Activated T-cell treated with anti-CD3 and anti-CD28 coated beads, Interleukin-2, amount 50 U/mL, for 24 hours (primary cell): ENCODE results near the gene NKD2.

ENCODE experiments used
- DNase-seq: peaks from one replicate; pipeline ENCODE4 v3.0.0-alpha.2; 2020
- H3K27ac Mint-ChIP-seq: 2 replicates; pipeline ENCODE4 v1.8.0; 2020; ENCODE audit warnings: mild to moderate bottlenecking, mixed read lengths
- H3K27me3 Mint-ChIP-seq: 2 replicates; pipeline ENCODE4 v1.8.0; 2020; ENCODE audit warnings: mixed read lengths
- H3K36me3 Mint-ChIP-seq: 2 replicates; pipeline ENCODE4 v1.8.0; 2020; ENCODE audit warnings: low read depth, mixed read lengths
- H3K4me1 Mint-ChIP-seq: 2 replicates; pipeline ENCODE4 v1.8.0; 2020; ENCODE audit warnings: low read depth, mixed read lengths
- H3K4me3 Mint-ChIP-seq: 2 replicates; pipeline ENCODE4 v1.8.0; 2020; ENCODE audit warnings: mild to moderate bottlenecking, moderate library complexity, mixed read lengths
- H3K9me3 Mint-ChIP-seq: 2 replicates; pipeline ENCODE4 v1.8.0; 2020; ENCODE audit warnings: mixed read lengths

The NKD2 gene

GRCh38 chr5:1001406-1002270 is 7.0 kb upstream of the NKD2 start:
- Mint-ChIP-seq H3K4me1 (peaks cover 32% of the 10 kb centered on the region), H3K27ac (no peak overlapping the region), H3K4me3 (no peak overlapping the region), H3K36me3 (no peaks in the 10 kb centered on the region), H3K27me3 (peaks cover 28% of the 10 kb centered on the region), H3K9me3 (no peaks in the 10 kb centered on the region)
- DNase-seq: peak; percentile 28

DNA sequence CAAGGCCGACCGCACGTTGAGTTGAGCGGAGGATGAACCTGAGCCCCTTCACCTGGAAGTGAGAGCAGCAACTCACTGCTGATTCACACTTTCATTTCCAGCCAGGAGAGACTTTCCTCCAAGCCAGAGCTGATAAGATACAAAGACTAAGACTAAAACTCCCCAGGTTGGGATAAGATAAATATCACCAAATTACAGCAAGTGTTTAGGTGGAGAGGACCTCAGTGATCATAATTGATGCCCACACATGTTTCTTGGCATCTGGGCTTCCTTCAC is 6.4 kb upstream of the NKD2 start:
- Mint-ChIP-seq H3K4me3 (no peak overlapping the region), H3K4me1 (peaks cover 26% of the 10 kb centered on the region), H3K36me3 (no peaks in the 10 kb centered on the region), H3K9me3 (no peaks in the 10 kb centered on the region), H3K27me3 (peaks cover 34% of the 10 kb centered on the region), H3K27ac (no peak overlapping the region)
- no peak for DNase-seq

DNA sequence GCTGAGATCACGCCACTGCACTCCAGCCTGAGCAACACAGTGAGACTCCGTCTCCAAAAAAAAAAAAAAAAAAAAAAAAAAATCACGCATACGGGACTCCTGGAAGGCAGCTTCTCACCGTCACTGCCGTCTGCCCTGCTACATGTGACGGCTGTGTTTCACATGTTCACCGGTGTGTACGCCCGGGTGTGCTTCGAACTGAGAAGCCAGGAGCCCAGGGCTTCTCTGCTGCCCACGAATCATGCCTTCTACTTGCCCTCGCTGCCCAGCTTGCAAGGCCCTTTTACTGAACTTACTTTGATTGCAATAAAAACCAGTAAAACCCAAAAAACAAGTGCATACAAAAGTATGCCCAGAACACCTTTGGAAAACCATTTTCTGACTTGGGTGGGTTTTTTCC is 5.8 kb upstream of the NKD2 start:
- Mint-ChIP-seq H3K36me3 (no peaks in the 10 kb centered on the region), H3K9me3 (no peaks in the 10 kb centered on the region), H3K4me1 (peaks cover 25% of the 10 kb centered on the region), H3K27me3 (peaks cover 40% of the 10 kb centered on the region), H3K27ac (no peak overlapping the region), H3K4me3 (no peak overlapping the region)
- no peak for DNase-seq

DNA sequence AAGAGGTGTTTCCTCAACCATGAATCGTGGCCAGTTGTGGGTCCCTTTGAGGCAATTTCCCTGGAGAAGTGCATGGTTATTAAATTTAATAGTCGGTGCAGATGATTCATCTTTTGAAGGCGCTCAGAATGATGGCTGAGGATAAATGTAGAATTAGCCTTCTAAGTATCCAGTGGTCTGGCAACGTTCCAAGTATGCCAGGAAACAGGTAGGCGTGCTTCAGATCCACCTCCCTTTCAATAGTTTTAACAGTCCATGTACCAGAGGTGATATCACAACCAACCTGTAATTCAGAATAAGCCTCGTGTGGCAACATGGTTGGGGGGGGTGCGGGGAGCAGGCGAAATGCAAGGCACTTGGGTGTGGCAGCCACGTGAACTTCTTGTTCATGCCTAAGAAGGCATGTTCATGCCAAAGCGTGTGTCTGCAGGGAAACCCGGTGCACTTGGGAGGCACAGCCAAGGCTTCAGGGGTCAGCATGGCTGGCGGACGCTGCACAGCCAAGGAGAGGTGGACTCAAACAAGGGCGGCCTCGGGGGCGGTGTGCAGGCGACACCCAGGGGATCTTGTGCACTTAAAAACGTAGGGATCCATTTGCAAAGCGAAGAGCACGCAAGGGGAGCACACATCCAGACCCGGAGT is 5.2 kb upstream of the NKD2 start:
- Mint-ChIP-seq H3K4me1 (peaks cover 28% of the 10 kb centered on the region), H3K27ac (no peak overlapping the region), H3K4me3 (no peak overlapping the region), H3K36me3 (no peaks in the 10 kb centered on the region), H3K27me3 (peaks cover 43% of the 10 kb centered on the region), H3K9me3 (no peaks in the 10 kb centered on the region)
- peak; percentile 46 for DNase-seq

DNA sequence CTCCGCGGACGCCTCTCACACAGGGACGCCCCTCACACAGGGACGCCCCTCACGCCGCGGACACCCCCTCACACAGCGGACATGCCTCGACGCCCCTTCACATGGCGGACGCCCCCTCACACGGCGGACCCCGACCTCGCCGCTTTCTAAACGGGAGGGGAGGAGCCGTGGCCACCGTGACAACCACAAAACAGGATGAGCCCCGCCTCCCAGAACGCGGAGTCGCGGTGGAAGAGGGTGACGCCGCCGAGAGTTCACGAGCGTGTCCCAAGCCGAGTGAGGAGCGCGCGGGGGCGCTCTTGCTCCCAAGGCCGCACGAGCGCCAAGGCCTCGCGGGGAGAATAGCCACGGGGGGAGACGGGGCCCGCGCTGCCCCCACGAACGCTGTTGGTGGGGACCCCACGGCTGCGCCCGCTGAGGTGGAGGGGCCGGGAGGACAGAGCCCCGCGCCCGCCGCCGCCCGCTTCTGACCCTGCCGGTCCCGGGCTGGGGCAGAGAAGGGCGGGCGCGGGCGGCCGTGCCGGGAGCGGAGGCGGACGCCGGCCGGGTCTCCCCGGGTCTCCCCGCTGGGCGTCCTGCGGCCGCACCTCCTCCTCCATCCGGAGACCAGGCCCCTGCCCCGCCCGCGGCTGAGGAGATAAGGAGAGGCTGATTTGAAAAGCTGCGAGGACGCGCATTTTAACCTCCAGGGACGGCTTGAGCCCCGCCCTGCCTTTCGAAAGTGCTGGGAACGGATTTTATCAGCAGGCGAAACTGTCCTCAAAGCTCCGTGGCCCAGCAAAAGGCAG is 3.9 kb upstream of the NKD2 start:
- peaks cover 29% of the 10 kb centered on the region for H3K4me1 Mint-ChIP-seq
- peak; percentile 66 for DNase-seq
- H3K9me3 Mint-ChIP-seq: no peaks in the 10 kb centered on the region
- H3K4me3 Mint-ChIP-seq: peak overlapping the region; percentile 55
- no peaks in the 10 kb centered on the region for H3K36me3 Mint-ChIP-seq
- peaks cover 45% of the 10 kb centered on the region for H3K27me3 Mint-ChIP-seq
- H3K27ac Mint-ChIP-seq: no peak overlapping the region

- peaks cover 33% of the 10 kb centered on the region for H3K4me1 Mint-ChIP-seq
- no peaks in the 10 kb centered on the region for H3K36me3 Mint-ChIP-seq
- DNase-seq: peak; percentile 28
- H3K4me3 Mint-ChIP-seq: no peak overlapping the region
- no peak overlapping the region for H3K27ac Mint-ChIP-seq
- peaks cover 52% of the 10 kb centered on the region for H3K27me3 Mint-ChIP-seq
- no peaks in the 10 kb centered on the region for H3K9me3 Mint-ChIP-seq
These were observed 3.3 kb upstream of the NKD2 start for GRCh38 chr5:1005249-1005851.

GRCh38 chr5:1005904-1006655 is 2.5 kb upstream of the NKD2 start:
- peak; percentile 30 for DNase-seq
- Mint-ChIP-seq H3K9me3 (no peaks in the 10 kb centered on the region), H3K36me3 (no peaks in the 10 kb centered on the region), H3K27me3 (peaks cover 59% of the 10 kb centered on the region), H3K4me3 (no peak overlapping the region), H3K4me1 (peaks cover 39% of the 10 kb centered on the region), H3K27ac (no peak overlapping the region)

- DNase-seq: no peak
- Mint-ChIP-seq H3K36me3 (no peaks in the 10 kb centered on the region), H3K4me1 (peaks cover 40% of the 10 kb centered on the region), H3K4me3 (no peak overlapping the region), H3K27me3 (peaks cover 65% of the 10 kb centered on the region), H3K27ac (no peak overlapping the region), H3K9me3 (no peaks in the 10 kb centered on the region)
These were observed 1.9 kb upstream of the NKD2 start for GRCh38 chr5:1006656-1007071.

DNA sequence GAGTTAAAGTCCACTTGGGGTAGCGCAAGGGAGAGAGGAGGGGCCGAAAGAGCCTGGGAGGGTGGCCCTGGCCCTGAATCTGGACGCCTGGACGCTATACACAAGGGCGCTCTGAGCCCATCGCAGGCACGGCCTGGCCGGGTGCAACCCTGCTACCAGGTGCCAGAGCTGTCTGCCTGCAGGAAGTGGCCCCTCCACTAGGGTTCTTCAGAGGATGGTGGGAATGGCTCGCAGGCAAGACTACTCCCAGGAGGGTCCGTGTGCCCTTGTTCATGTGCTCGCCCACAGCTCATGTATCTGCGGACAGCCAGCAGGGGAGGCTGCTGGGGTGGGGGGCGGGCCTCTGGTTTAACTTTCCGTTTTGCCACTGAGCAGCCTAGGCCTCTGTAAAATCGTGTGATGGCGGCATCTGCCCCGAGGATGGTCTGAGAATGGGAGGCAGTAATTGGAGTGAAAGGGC is 1.4 kb upstream of the NKD2 start:
- Mint-ChIP-seq H3K36me3 (no peaks in the 10 kb centered on the region), H3K4me3 (no peak overlapping the region), H3K27me3 (peaks cover 70% of the 10 kb centered on the region)

DNA sequence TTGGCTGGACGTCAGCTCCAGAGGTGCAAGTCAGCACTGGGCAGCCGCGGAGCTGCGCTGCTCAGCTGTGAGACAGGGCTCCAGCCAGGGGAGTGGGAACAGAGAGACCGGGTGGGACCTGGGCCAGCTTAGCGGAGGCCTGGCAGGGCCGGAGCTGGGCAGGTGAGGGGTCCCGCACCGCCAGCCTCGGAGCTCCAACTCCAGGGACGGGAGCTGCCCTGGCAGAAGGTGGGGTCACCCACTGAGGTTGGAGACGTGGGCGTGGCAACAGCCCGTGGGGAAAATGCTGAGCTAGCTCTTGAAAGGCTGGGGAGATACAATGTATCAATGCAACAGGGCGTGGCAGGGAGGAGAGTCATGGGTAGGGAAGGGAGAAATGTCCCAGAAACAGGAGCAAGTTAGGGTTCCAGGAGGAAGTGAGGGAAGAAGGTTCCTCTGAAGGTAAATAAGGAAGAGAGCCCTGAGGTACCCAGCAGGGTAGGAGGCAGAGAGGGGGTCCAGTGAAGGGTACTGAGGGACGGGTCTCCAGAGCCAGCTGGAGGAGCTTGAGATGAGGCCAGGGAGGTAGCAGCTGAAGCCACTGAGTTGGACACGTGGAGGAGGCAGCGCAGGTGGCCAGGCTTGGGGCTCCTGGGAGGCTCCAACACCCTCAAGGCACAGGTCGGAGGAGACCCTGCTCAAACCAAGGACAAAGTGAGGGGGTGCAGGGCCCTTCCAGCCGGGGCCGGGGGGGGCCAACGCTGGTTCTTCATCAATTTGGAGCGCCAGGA is 736 bp upstream of the NKD2 start:
- no peaks in the 10 kb centered on the region for H3K9me3 Mint-ChIP-seq
- DNase-seq: no peak
- H3K36me3 Mint-ChIP-seq: no peaks in the 10 kb centered on the region
- peaks cover 72% of the 10 kb centered on the region for H3K27me3 Mint-ChIP-seq
- H3K4me3 Mint-ChIP-seq: peak overlapping the region; percentile 43
- peaks cover 34% of the 10 kb centered on the region for H3K4me1 Mint-ChIP-seq
- H3K27ac Mint-ChIP-seq: peak overlapping the region; percentile 6

More for the DNA sequence above, 1.4 kb upstream of the NKD2 start:
- H3K4me1 Mint-ChIP-seq: peaks cover 37% of the 10 kb centered on the region
- no peak overlapping the region for H3K27ac Mint-ChIP-seq
- DNase-seq: no peak
- H3K9me3 Mint-ChIP-seq: no peaks in the 10 kb centered on the region

GRCh38 chr5:1009359-1010180 is 968 bp downstream of the NKD2 start:
- Mint-ChIP-seq H3K27me3 (peaks cover 60% of the 10 kb centered on the region), H3K4me3 (peak overlapping the region; percentile 53), H3K9me3 (no peaks in the 10 kb centered on the region), H3K36me3 (no peaks in the 10 kb centered on the region), H3K4me1 (peaks cover 20% of the 10 kb centered on the region), H3K27ac (no peak overlapping the region)
- DNase-seq: no peak

- peak overlapping the region; percentile 53 for H3K4me3 Mint-ChIP-seq
- peaks cover 20% of the 10 kb centered on the region for H3K4me1 Mint-ChIP-seq
- peaks cover 60% of the 10 kb centered on the region for H3K27me3 Mint-ChIP-seq
- no peak for DNase-seq
- no peaks in the 10 kb centered on the region for H3K9me3 Mint-ChIP-seq
- H3K27ac Mint-ChIP-seq: no peak overlapping the region
- H3K36me3 Mint-ChIP-seq: no peaks in the 10 kb centered on the region
These were observed 1.5 kb downstream of the NKD2 start for GRCh38 chr5:1010181-1010510.

DNA sequence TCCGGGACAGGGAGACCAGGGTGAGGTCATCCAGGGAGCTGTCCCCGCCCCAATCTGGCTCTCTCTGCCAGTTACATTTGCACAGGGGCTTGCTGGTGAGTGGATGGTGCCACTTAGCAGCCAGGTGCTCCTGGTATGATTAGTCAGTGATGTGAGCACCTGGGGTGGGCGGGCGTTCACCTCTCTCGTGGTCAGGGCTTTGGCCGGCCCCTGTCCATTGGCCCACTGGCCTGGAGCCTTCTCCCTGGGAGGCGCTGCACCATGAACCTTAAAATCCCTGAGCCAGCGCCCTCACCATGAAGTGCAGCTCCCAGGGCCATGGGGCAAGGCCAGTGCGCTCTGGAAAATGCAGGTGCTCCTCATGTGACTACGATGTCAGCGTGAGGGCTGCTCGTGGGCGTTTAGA is 2.0 kb downstream of the NKD2 start:
- Mint-ChIP-seq H3K9me3 (no peaks in the 10 kb centered on the region), H3K27me3 (peaks cover 57% of the 10 kb centered on the region), H3K27ac (no peak overlapping the region), H3K4me3 (no peak overlapping the region), H3K4me1 (peaks cover 20% of the 10 kb centered on the region), H3K36me3 (no peaks in the 10 kb centered on the region)
- no peak for DNase-seq
